ENCODE measurements around the gene WDR12. TPM values are rescaled to one million over a fixed set of nuclear protein-coding genes. Genes with fewer than 3 reads are reported as not detected.

The WDR12 gene
- total RNA-seq, 1 donor from 2014 or later: 53.5 TPM

GRCh38 chr2:202885190-202885589, 26.3 kb downstream of the WDR12 start:
- Mint-ChIP-seq H3K27ac (ENCODE audit: unreplicated experiment) (no peak overlapping the region), H3K9me3 (ENCODE audit: unreplicated experiment) (no peaks in the 10 kb centered on the region), H3K36me3 (ENCODE audit: unreplicated experiment) (no peaks in the 10 kb centered on the region), H3K4me1 (ENCODE audit: low read depth, unreplicated experiment) (no peaks in the 10 kb centered on the region), H3K4me3 (ENCODE audit: unreplicated experiment) (no peak overlapping the region), H3K27me3 (ENCODE audit: unreplicated experiment) (no peaks in the 10 kb centered on the region)
- no peak for TF ChIP-seq CTCF (IDR thresholded peaks at IDR 0.05; ENCODE audit: partially characterized antibody, unreplicated experiment)
- DNase-seq: no peak

- TF ChIP-seq CTCF (IDR thresholded peaks at IDR 0.05; ENCODE audit: partially characterized antibody, unreplicated experiment): no peak
- Mint-ChIP-seq H3K36me3 (ENCODE audit: unreplicated experiment) (no peaks in the 10 kb centered on the region), H3K27ac (ENCODE audit: unreplicated experiment) (no peak overlapping the region), H3K4me3 (ENCODE audit: unreplicated experiment) (no peak overlapping the region), H3K9me3 (ENCODE audit: unreplicated experiment) (no peaks in the 10 kb centered on the region), H3K27me3 (ENCODE audit: unreplicated experiment) (no peaks in the 10 kb centered on the region), H3K4me1 (ENCODE audit: low read depth, unreplicated experiment) (no peaks in the 10 kb centered on the region)
- DNase-seq: no peak
Observed at GRCh38 chr2:202883987-202884675, 27.3 kb downstream of the WDR12 start.

GRCh38 chr2:202881570-202881969, 29.9 kb downstream of the WDR12 start:
- no peak overlapping the region for H3K4me3 Mint-ChIP-seq (ENCODE audit: unreplicated experiment)
- no peaks in the 10 kb centered on the region for H3K36me3 Mint-ChIP-seq (ENCODE audit: unreplicated experiment)
- TF ChIP-seq CTCF (IDR thresholded peaks at IDR 0.05; ENCODE audit: partially characterized antibody, unreplicated experiment): no peak
- no peak for DNase-seq
- H3K9me3 Mint-ChIP-seq (ENCODE audit: unreplicated experiment): no peaks in the 10 kb centered on the region
- no peak overlapping the region for H3K27ac Mint-ChIP-seq (ENCODE audit: unreplicated experiment)
- H3K4me1 Mint-ChIP-seq (ENCODE audit: low read depth, unreplicated experiment): no peaks in the 10 kb centered on the region
- H3K27me3 Mint-ChIP-seq (ENCODE audit: unreplicated experiment): no peaks in the 10 kb centered on the region

- TF ChIP-seq CTCF (IDR thresholded peaks at IDR 0.05; ENCODE audit: partially characterized antibody, unreplicated experiment): no peak
- DNase-seq: no peak
- Mint-ChIP-seq H3K4me1 (ENCODE audit: low read depth, unreplicated experiment) (no peaks in the 10 kb centered on the region), H3K27me3 (ENCODE audit: unreplicated experiment) (no peaks in the 10 kb centered on the region), H3K27ac (ENCODE audit: unreplicated experiment) (no peak overlapping the region), H3K4me3 (ENCODE audit: unreplicated experiment) (no peak overlapping the region), H3K9me3 (ENCODE audit: unreplicated experiment) (no peaks in the 10 kb centered on the region), H3K36me3 (ENCODE audit: unreplicated experiment) (no peaks in the 10 kb centered on the region)
Observed at GRCh38 chr2:202877699-202878098, 33.8 kb downstream of the WDR12 start.

GRCh38 chr2:202871300-202872141, 40.0 kb downstream of the WDR12 start, which contains the start of gene ICA1L:
ICA1L (minus strand) TSS chr2:202871766; CDS start chr2:202829009, 42,757 bp downstream.
- H3K36me3 Mint-ChIP-seq (ENCODE audit: unreplicated experiment): peaks cover 4% of the 10 kb centered on the region
- H3K4me3 Mint-ChIP-seq (ENCODE audit: unreplicated experiment): peak within 1 kb of the TSS; percentile 95
- peaks cover 2% of the 10 kb centered on the region for H3K27me3 Mint-ChIP-seq (ENCODE audit: unreplicated experiment)
- H3K4me1 Mint-ChIP-seq (ENCODE audit: low read depth, unreplicated experiment): peaks cover 4% of the 10 kb centered on the region
- H3K27ac Mint-ChIP-seq (ENCODE audit: unreplicated experiment): peak within 1 kb of the TSS; percentile 77
- peaks cover 2% of the 10 kb centered on the region for H3K9me3 Mint-ChIP-seq (ENCODE audit: unreplicated experiment)
- TF ChIP-seq CTCF (IDR thresholded peaks at IDR 0.05; ENCODE audit: partially characterized antibody, unreplicated experiment): no peak
- DNase-seq: peak; percentile 85

Data from glutamatergic neuron (in vitro differentiated cells).